Activated naive CD8-positive, alpha-beta T cell treated with anti-CD3 and anti-CD28 coated beads, Interleukin-2, amount 50 U/mL, for 16 hours (primary cell): ENCODE measurements around the gene NPM3.

ENCODE experiments used
- DNase-seq: peaks from one replicate; pipeline ENCODE4 v3.0.0-alpha.2; 2020; ENCODE audit warnings: low read depth, low spot score

Gene NPM3, protein sequence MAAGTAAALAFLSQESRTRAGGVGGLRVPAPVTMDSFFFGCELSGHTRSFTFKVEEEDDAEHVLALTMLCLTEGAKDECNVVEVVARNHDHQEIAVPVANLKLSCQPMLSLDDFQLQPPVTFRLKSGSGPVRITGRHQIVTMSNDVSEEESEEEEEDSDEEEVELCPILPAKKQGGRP

DNA sequence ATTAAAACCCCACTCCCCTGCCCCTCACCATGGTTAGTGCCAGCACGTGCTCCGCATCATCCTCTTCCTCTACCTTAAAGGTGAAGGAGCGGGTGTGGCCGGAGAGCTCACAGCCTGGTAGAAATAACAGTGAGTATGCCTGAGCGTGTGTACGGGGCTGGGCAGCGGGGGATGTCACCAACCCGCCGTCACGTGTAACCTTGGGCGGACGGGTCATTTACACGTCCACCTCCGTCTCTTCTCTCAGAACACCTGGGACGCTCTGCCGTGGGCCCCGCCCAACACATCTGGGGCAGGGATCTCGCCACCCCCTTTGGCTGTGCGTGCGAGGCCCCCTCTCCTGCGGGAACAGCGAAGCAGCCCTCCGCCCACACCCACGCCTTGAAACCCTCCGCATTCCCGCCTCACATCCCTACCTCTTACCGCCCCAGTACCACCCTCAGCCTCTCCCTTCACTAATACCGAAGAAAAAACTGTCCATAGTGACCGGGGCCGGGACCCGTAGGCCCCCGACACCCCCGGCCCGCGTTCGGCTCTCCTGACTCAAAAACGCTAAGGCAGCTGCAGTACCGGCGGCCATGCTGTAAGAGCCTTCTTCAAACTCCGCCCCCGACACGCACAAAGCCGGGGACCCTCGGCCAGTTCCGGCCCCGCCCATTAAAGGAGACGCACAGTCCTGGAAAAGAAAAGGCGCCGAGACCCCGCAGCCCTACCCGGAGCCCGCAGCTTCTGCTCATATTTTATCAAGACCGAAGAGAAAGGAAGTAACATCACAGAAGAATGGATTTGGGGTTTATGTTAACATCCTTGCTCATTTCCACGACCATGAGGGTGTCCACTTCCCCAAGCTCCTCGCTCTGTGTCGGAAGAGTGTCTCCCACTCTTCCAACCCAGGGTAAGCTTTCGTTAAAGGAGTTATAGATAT lies at the start of gene NPM3:
NPM3 (minus strand) TSS at position 636 of the 925 bp plus-strand sequence; CDS start at position 580, 56 bp downstream.
- peak; percentile 81 for DNase-seq

DNA sequence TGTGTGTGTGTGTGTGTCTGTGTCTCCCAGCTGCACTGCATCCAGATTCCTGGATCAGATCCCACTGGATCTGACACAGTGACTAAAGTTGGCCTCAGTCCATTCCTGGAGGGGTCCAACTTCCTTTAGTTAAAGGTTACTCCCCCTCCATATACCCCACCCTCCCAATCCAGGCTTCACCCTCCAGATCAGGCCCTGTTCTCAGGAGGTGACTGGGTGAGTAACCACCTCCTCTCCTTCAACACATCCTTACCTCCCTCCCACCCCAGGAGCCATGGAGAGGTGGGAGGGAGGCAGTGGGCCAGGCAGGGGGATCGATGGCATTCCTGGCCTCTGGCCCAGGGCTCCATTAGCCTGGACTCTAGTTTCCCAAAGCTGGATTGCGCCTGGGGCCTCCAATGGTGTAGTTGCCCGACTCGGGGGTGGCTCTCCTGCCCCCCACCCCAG lies 49.1 kb upstream of the NPM3 start:
- no peak for DNase-seq

DNA sequence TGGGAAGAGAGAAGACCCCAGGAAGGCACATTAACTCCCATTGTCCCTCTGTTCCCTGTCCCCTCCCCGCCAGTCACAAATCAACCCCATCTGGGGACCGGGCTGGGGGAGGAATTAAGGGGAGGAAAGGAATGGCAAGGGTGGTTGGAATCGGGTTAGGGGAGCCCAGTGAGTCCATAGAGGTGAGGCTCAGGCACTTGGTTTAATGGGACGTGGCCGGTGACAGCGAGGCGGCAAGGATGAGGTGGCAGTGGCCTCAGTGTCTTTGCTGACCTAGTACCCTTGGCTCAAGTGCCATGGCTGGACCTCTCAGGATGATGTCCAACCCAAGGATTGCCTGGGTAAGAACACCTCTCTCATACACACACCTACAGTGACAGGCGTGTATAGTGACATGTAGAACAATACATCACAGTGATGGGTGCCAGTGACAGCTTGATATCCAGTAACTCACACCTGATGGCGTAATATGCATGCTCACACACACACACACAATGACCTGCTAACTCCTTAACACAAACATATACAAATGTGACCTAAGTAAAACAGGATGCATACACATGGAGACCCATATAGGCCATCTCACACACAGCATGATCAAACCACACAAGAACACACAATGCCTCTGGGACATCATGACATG lies 48.0 kb upstream of the NPM3 start:
- no peak for DNase-seq

- peak; percentile 88 for DNase-seq
These were observed 47.3 kb upstream of the NPM3 start for GRCh38 chr10:101830322-101831168.

GRCh38 chr10:101829561-101830315 lies 46.5 kb upstream of the NPM3 start:
- no peak for DNase-seq

- DNase-seq, result no peak
These were observed 45.7 kb upstream of the NPM3 start for GRCh38 chr10:101828766-101829551.

GRCh38 chr10:101827919-101828600 lies 44.8 kb upstream of the NPM3 start:
- DNase-seq, result no peak

DNA sequence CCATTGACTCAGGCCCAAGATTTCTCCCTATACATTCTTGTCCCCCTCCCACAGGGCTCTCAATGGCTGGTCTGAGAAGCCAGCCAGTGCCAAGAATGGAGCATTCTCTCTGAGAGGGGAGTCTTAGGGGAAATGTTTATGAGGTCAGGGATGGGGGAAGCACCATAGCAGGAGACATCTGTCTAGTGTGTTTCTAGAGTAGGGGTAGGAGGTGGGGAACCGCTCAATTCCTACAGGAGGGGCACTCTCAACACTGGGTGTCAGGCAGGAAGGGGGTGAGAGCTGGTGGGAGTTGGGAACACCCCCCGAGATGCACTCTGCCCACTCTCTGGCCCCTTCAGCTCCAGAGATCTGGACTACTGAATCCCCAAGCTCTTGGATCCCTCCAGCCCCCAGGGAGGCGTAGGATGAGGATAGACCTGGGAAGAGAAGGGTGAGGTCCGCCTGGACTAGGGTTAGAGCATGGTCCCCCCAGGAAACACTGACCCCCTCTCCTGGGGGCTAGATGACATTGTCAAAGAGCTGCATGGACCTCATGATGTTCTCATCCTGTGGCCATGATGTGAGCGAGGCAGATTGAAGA lies 43.7 kb upstream of the NPM3 start:
- DNase-seq, result no peak

GRCh38 chr10:101824736-101825135 lies 41.5 kb upstream of the NPM3 start:
- no peak for DNase-seq

DNA sequence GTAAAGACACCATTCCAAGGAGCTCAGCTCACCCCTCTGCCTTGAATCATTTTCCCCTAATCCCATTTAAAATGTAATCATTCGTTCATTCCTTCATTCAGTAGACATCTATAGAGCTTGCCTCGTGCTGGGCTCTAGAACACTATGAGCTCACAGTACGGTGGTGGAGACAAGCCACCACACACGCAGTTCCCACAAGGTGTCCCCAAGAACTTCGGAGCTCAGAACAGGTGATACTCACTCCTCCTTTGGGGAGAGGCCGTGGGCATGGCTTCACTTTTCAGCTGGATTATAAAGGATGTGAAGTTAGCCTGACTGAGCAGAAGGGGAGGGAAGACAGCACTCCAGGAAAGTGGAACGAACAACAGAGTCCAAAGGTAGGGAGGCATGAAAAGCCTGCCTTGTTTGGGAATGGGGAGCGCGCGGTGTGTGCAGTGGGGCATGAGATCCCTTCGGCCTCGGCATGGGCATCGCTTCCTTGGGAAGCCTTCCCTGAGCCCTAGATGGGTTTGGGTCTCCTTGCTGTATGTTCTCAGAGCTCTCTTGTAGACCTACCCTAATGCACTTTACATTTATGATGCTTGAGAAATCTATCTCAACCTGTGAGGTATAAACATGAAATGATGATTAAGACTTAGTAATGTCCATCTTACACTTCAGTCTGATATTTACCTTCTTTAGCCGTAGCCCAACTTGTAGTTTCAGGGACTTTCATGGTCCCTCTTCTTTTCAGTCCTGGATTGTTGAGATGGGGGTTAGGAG lies 35.8 kb upstream of the NPM3 start:
- DNase-seq, result no peak

GRCh38 chr10:101818119-101818871 lies 35.0 kb upstream of the NPM3 start, which contains the start of gene OGA:
Gene OGA, minus strand, starts transcription at chr10:101818444. Its CDS starts 422 bp downstream, at chr10:101818022.
- peak; percentile 92 for DNase-seq

DNA sequence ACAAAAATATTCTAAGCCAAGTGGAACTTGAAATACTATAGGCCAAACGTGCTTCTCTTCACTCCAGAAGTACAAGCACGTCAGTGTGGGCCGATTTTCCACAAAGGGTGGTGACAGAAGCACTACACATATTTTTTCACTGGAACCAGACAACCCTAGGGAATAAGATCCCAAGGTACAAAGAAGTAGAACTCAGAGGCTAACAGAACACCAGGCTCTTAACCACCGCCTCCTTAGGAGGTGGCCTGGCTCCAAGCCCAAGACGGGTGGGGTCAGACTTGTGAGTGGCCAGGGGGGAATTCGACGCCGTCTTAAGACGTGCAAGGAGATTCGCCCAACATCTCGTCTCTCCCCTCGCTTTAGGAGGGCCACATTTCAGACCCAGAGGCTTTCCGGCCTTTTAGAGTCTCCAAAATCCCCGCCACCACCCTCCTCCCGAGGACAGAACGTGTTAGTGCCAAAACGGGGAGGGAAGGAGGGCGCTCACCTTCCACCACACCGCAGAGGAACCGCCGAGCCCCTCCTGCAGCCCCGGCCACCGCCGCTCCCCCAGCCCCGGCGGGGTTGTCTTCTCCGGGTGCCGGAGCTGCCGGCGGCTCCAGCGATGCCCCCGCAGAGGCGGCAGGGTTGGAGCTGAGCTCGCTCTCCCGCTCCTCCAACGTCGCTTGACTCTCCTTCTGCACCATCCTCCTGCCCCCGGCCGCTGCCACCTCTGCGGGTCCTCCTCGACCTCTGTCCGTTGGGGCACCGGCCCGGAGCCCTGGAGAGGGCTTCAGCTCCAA lies 34.3 kb upstream of the NPM3 start:
- no peak for DNase-seq

GRCh38 chr10:101816913-101817336 lies 33.7 kb upstream of the NPM3 start:
- DNase-seq, result no peak

- DNase-seq, result no peak
These were observed 33.1 kb upstream of the NPM3 start for GRCh38 chr10:101816376-101816775.

DNA sequence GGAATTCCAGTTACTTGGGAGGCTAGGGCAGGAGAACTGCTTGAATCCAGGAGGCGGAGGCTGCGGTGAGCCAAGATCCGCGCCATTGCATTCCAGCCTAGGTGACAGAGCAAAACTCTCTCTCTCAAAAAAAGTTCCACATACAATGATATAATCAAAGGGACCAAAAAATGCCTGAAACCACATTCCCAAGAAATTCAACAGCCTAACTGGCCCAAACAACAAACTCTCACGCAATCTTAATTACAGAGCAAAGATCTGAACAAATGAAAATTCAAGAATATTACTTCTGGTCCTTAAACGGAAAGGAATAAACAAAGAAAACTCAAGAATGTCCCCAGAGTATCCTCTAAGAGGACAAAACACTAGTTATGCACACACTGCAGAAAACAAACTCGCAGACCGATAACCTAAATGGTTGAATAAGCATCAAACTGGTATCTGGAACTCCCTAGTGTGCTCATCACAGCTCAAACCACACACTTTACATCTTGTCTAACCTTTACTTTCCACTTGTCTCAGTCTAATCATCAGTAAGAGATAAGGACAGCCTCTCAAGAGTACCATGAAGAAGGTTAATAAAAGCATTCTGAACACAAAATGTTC lies 31.3 kb upstream of the NPM3 start:
- no peak for DNase-seq

- no peak for DNase-seq
These were observed 29.4 kb upstream of the NPM3 start for GRCh38 chr10:101812606-101813005.
